K562 (cell line): ENCODE data around the gene DNAJC25. TPM values are rescaled to one million over a fixed set of nuclear protein-coding genes. Genes with fewer than 3 reads are reported as not detected.

Experiments used
- CHD4 ChIP-seq: fragments of 200-600 bp; sonication (generic); IDR thresholded peaks from 3 replicates; pipeline ENCODE4 v1.6.1; 2012; ENCODE audit warnings: low read depth, mild to moderate bottlenecking, mixed read lengths, low read length, inconsistent platforms; ENCODE audit not compliant: insufficient read depth, insufficient replicate concordance, poor library complexity, severe bottlenecking
- CHD7 ChIP-seq: fragments of 200-600 bp; sonication (generic); IDR thresholded peaks from one replicate; pipeline ENCODE4 v1.6.1; 2012; ENCODE audit warnings: mild to moderate bottlenecking, low read depth, low read length, inconsistent platforms
- HDAC8 ChIP-seq: fragments of 450-650 bp; IDR thresholded peaks from 2 replicates; pipeline ENCODE4 v1.6.1; 2016; ENCODE audit warnings: mild to moderate bottlenecking, missing genetic modification characterization, moderate library complexity, missing compliant biosample characterization
- KLF13 ChIP-seq: fragments of 450-650 bp; IDR thresholded peaks from 2 replicates; pipeline ENCODE4 v1.6.1; 2016; ENCODE audit warnings: missing genetic modification characterization, low read depth, mild to moderate bottlenecking, missing compliant biosample characterization, moderate library complexity, borderline replicate concordance
- RBM17 ChIP-seq: fragments of 200-400 bp; formaldehyde crosslinking; IDR thresholded peaks from 2 replicates; pipeline ENCODE4 v1.6.1; 2017; ENCODE audit warnings: low read depth, mild to moderate bottlenecking, low read length, borderline replicate concordance
- RBM25 ChIP-seq: fragments of 200-400 bp; formaldehyde crosslinking; IDR thresholded peaks from 2 replicates; pipeline ENCODE4 v1.6.1; 2018; ENCODE audit warnings: low read length, low read depth, moderate library complexity; ENCODE audit not compliant: severe bottlenecking
- SPI1 ChIP-seq: IDR thresholded peaks from 2 replicates; pipeline ENCODE4 v1.6.1; 2011; ENCODE audit warnings: low read depth, low read length, control low read depth, borderline replicate concordance
- SRSF3 ChIP-seq: fragments of 200-400 bp; formaldehyde crosslinking; IDR thresholded peaks from 2 replicates; pipeline ENCODE4 v1.6.1; 2016; ENCODE audit warnings: mild to moderate bottlenecking, low read length, moderate library complexity; ENCODE audit not compliant: insufficient read depth
- ZNF592 ChIP-seq: fragments of 450-650 bp; IDR thresholded peaks from 2 replicates; pipeline ENCODE4 v1.6.1; 2017; ENCODE audit warnings: antibody characterized with exemption, mild to moderate bottlenecking
- polyA plus RNA-seq, 8 experiments: library from polyadenylated mRNA; depleted of rRNA in 4 of 8; stranded (reverse) in 5 of 8; unstranded in 3 of 8; fragments of >200 nt; fragmentation: Nextera tagmentation in 2 of 8; fragmentation: Illumina TruSeq in 1 of 8; extraction: Ambion mirVana in 2 of 8; extraction: Trizol in 1 of 8; gene quantifications; 2 replicates each; pipeline versions ENCODE4 v1.2.1 to v1.2.3, GENCODE V29; 2011 to 2014; ENCODE audit warnings: inconsistent platforms in 1 of 8, missing spikeins in 1 of 8
- total RNA-seq, 7 experiments: library from RNA; depleted of rRNA in 6 of 7; stranded (reverse); fragments of >200 nt in 6 of 7; fragmentation: Illumina TruSeq in 2 of 7; extraction: Trizol in 2 of 7; gene quantifications; 2 replicates each; pipeline versions ENCODE4 v1.2.1 to v1.2.3, GENCODE V29; 2011 to 2021; ENCODE audit warnings: low replicate concordance in 1 of 7

DNAJC25 gene
- total and polyA plus RNA-seq, 9 of the 15 experiments (the other 6 are each of a cell fraction or from before 2014, with no cell fraction given): 3.7 to 11.2 (median 7.1) TPM

GRCh38 chr9:111630964-111631213 is 245 bp upstream of the DNAJC25 start (continued):
- peak; percentile 31 for TF ChIP-seq CHD7
- TF ChIP-seq RBM25: no peak
- no peak for TF ChIP-seq HDAC8 (tag)
- no peak for TF ChIP-seq SRSF3
- no peak for TF ChIP-seq KLF13 (tag)
- no peak for TF ChIP-seq CHD4
- no peak for TF ChIP-seq ZNF592
- TF ChIP-seq SPI1: no peak
- TF ChIP-seq RBM17: no peak
